ENCODE data around the gene LRP5. TPM values are rescaled to one million over a fixed set of nuclear protein-coding genes. Genes with fewer than 3 reads are reported as not detected.

The LRP5 gene
- total and polyA plus RNA-seq, 7 donors = 18.0 to 63.1 (median 28.9) TPM

DNA sequence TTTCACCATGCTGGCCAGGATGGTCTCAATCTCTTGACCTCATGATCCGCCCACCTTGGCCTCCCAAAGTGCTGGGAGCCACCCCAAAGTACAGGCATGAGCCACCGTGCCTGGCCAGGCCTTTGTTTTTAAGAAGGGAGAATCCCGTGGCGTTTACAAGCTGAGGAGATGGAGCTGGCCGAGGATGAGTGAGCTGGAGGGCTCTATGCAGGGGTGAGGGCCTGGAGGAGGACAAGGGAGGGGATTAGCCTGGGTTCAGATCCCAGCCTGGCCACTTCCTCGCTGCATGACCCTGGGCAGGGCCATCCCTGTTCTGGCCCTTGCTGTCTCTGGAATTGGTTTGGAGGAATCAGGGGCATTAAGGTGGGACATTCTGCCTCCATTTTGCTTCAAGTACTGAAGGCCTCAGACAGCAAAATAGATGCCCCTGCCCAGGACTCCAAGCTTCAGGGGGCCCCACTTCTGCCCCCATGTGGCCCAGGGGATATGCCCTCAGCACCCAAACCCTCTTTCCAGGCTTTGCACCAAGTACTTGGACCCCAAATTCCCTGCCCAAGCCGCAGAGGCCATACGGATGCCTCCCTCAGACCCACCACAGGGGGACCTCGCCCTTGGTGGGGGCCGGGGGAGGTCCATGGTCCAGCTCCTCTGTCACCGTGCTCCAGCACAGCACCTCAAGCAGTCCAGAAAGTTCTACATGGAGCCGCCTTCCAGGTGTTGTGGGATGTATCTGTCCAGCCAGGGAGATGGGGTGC lies 12.1 kb upstream of the LRP5 start:
- intact Hi-C loops (cut with DNase I) = no loop called here
- Histone ChIP-seq H3K36me3 (no peaks in the 10 kb centered on the region), H3K4me1 (peaks cover 0 to 16% (median 8%) of the 10 kb centered on the region in 4 donors), H3K27me3 (no peaks in the 10 kb centered on the region), H3K27ac (no peak overlapping the region), H3K4me3 (no peak overlapping the region), H3K9me3 (no peaks in the 10 kb centered on the region)
- no peak for TF ChIP-seq CTCF (IDR thresholded peaks at IDR 0.05)
- no peak for TF ChIP-seq EP300 (IDR thresholded peaks at IDR 0.05)
- no peak for TF ChIP-seq POLR2A (IDR thresholded peaks at IDR 0.05)
- no peak for TF ChIP-seq POLR2AphosphoS5 (IDR thresholded peaks at IDR 0.05)
- WGBS, 2 donors = 89 to 93% methylated on average over 12 of the region's 12 CpGs
- DNase-seq = no peak

DNA sequence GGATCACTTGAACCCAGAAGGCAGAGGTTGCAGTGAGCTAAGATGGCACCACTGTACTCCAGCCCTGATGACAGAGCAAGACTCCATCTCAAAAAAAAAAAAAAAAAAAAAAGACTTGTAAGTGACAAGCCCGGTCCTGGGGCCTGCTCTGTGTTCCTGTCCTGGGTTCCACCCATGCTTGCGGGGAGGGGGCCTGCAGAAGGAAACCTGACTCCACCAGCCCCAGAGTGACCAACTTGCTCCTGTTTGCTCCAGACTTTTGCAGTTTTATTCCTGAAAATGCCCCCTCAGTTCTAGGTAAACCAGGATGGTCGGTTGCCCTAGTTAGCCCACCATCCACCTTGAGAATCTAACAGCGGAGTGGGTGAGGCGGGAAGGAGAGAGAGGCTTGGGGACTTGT lies 10.1 kb upstream of the LRP5 start:
- WGBS, 2 donors = 50 to 86% methylated on average over 5 of the region's 5 CpGs
- H3K27me3 ChIP-seq = no peaks in the 10 kb centered on the region
- peaks cover 0 to 16% (median 8%) of the 10 kb centered on the region in 4 donors for H3K4me1 ChIP-seq
- H3K4me3 ChIP-seq = no peak overlapping the region
- no peaks in the 10 kb centered on the region for H3K36me3 ChIP-seq
- TF ChIP-seq CTCF (IDR thresholded peaks at IDR 0.05) (no peak), POLR2AphosphoS5 (IDR thresholded peaks at IDR 0.05) (no peak), EP300 (IDR thresholded peaks at IDR 0.05) (no peak), POLR2A (IDR thresholded peaks at IDR 0.05) (no peak)
- no peak overlapping the region for H3K27ac ChIP-seq
- no peaks in the 10 kb centered on the region for H3K9me3 ChIP-seq
- intact Hi-C loops (cut with DNase I) = no loop called here
- DNase-seq = no peak

DNA sequence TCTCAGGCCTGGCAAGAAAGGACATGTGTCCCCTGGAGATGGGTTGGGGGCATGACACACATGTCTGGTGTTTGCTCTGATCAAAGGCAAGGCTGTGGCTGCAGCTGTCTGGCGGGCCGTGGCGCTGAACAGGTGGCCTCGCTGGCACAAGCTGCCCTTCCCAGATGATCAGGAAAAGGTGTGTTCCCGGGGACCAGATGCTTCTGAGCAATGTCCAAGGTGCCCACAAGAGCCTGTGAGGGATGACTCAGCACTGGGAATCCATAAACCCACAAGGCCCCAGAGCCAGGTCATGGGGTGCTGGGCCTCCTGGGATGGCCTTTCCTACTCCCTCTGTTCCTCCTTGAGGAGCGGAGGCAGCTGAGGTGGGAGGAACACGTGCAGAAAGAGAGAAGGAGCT lies 9.7 kb upstream of the LRP5 start:
- TF ChIP-seq EP300 (IDR thresholded peaks at IDR 0.05) (no peak), CTCF (IDR thresholded peaks at IDR 0.05) (no peak), POLR2A (IDR thresholded peaks at IDR 0.05) (no peak), POLR2AphosphoS5 (IDR thresholded peaks at IDR 0.05) (no peak)
- Histone ChIP-seq H3K27ac (no peak overlapping the region), H3K27me3 (no peaks in the 10 kb centered on the region), H3K36me3 (no peaks in the 10 kb centered on the region), H3K4me1 (peaks cover 0 to 12% (median 5%) of the 10 kb centered on the region in 4 donors), H3K4me3 (no peak overlapping the region), H3K9me3 (no peaks in the 10 kb centered on the region)
- WGBS, 2 donors = 12 to 53% methylated on average over 7 of the region's 7 CpGs
- DNase-seq = no peak
- intact Hi-C loops (cut with DNase I) = no loop called here

GRCh38 chr11:68303083-68303482 lies 9.3 kb upstream of the LRP5 start:
- Histone ChIP-seq H3K4me1 (peaks cover 0 to 8% (median 1%) of the 10 kb centered on the region in 4 donors), H3K27ac (no peak overlapping the region), H3K9me3 (no peaks in the 10 kb centered on the region), H3K36me3 (no peaks in the 10 kb centered on the region), H3K4me3 (no peak overlapping the region), H3K27me3 (no peaks in the 10 kb centered on the region)
- TF ChIP-seq CTCF (IDR thresholded peaks at IDR 0.05) = no peak
- no peak for TF ChIP-seq EP300 (IDR thresholded peaks at IDR 0.05)
- intact Hi-C loops (cut with DNase I) = no loop called here
- WGBS, 2 donors = 47 to 67% methylated on average over 2 of the region's 2 CpGs
- no peak for DNase-seq
